Measurements from ENCODE around the gene TKTL1.

Gene TKTL1

DNA sequence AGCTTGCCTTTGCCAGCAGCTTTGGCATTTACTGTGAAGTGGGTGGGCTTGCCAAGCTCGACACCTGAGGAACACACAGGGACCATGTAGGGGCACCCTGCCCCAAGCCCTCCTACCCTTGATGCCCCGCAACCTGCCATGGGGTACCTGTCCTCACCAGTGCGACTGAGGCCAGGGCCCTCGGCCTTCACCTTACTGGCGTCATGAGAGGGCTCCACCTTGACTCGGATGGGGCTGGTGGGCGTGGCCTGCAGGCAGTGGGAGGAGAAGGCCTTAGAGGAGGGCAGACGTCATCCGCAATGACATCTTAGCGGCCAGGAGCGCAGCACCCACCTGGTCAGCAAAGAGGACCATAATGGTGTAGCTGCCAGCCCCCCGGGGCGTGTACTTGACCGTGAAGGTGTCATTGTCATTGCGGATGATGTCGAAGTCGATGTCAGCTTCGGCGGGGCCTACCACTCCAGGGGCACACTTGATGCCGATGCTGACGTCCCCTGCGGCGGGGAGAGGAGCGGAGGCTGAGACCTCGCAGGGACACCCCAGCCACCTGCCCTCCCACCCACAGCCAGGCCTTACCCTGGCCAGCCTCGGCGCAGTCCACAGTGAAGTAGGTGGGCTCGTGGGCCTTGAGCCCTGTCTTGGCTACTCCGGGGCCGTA is 66.6 kb downstream of the TKTL1 start:
- DNase-seq (ENCODE audit: low read depth, low spot score), result no peak

DNA sequence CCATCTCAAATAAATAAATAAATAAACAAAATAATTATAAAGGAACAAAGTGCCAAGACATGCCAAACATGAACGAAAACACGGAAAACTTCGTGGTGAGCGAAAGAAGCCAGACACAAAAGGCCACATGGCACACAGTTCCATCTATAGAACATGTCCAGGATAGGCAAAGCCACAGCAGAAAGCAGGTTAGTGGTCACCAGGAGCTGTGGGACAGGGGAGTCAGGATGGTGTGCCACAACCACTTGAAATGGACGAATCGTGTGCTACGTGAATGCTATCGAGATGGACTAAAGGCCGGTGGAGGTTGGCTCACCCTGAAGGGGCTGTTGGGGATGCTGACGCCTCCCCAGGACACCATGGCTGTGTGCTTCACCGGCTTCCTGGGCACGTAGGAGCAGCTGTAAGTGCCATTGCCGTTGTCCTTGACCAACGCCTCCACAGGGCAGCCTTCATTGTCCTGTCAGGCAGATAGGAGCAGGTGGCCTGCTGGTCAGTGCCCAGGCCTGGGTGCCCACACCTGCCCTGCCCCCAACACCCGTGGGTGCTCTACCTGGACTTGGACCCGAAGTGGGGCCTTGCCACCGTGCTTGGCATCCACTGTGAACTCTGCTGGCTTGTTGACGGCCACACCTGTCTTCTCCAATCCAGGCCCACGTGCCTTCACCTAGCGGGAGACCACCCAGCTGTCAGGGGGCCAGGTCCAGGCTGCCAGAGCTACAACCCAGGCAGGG is 68.3 kb downstream of the TKTL1 start:
- DNase-seq (ENCODE audit: low read depth, low spot score), result no peak

DNA sequence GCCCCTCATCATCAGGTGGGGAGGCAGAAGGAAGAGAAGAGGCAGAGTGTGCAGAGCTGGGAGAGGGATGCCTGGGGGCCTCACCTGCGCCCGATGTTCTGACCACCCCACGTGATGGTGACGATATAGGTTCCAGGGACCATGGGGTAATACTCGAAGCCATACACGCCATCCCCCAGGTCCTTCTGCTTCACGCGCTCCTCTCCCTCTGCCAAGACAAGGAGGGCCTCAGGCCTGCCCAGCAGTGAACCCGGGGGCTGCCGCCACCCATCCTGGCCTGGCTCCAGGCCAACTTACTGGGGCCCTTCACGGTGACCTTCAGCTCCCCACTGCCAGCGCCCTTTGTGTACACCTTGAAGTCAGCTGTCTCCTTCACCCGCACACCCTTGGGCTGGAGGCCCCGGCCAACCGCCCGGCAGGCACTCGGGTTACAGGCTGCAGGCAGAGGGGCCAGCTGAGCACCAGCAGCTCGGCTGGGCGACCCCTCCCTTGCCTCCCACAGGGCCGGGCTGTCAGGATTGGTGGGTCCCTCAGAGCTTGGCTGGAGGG is 69.5 kb downstream of the TKTL1 start:
- no peak for DNase-seq (ENCODE audit: low read depth, low spot score)

DNA sequence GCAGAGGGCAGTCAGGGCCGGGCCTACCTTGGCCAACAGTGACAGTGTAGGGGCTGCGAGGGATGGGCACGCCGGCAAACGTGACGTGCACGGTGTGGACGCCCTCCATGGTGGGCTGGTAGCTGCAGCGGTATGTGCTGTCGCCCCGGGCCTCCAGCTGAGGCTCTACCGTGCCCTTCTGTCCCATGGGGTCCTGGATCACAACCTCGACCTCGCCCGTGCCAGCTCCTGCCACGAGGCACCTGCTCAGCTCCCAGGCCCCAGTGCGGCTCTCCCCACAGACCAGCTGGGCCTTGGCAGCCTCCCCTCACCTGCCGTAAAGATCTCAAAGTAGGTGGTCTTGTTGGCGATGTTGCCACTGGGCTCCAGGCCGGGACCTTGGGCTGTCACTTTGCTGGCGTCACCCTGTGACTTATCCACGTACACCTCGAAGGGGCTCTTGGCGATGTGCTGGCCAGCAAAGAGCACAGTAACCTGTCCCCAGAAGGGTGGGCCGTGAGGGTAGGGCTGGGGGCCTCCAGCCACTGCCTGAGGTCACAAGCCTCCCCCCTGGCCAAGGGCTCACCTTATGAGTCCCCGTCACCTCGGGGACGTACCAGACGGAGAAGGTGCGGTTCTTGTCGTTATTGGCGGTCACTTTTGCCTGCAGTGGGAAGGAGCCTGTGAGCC is 70.5 kb downstream of the TKTL1 start:
- no peak for DNase-seq (ENCODE audit: low read depth, low spot score)

DNA sequence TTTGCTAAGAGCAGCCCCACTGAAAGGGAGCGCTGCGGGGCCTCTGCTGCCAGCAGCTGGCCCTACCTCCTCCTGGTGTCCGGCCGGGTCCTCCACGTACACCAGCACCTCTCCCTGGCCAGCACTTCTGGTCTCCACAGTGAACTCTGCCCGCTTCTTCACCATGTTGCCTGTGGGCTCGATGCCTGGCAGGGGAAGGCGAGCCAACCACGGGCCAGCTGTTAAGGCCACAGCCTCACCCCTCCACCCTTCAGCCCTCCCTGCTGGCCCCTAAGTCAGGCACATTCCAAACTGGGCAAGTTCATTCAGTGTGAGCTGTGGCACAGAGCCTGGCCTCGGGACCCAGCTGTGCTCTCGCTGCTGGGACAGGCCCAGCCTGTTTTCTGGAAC is 71.1 kb downstream of the TKTL1 start:
- DNase-seq (ENCODE audit: low read depth, low spot score), result no peak

DNA sequence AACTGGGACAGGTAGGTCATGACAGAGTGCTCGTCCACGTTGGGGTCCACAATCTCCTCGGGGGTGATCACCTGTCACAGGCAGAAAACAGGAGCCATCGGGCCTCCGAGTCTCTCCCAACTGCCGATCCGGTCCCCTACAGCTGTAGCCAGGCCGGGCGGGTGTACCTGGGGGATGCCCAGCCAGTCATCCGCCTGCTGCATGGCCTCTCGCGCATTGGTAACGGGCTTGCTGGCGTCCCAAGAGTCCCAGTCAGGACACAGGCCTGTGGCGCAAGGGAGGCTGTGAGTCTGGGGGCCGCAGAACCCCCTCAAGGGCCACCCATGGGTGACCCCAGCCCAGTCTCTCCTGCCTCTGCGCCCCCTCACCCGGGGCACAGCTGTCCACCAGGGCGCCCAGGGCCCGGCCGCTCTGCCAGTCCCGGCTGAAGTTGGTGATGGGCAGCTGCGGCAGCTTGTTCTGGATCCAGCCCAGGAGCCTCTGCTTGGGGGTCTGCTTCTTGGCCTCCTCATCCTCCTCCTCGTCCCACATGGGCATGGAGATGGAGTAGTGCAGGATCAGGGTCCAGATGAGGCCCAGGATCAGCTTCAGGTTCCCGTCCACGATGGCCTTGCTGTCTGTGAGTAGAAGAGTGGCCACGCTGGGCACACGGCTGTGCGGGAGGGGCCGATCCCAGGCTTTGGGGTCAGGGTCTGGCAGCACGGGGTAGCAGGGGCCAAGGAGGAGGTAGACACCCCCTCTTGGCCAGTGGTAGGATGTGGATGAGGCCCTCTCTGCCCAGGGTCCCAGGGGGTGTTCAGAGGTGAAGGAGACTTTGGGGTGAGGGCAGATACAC is 72.1 kb downstream of the TKTL1 start:
- no peak for DNase-seq (ENCODE audit: low read depth, low spot score)

DNA sequence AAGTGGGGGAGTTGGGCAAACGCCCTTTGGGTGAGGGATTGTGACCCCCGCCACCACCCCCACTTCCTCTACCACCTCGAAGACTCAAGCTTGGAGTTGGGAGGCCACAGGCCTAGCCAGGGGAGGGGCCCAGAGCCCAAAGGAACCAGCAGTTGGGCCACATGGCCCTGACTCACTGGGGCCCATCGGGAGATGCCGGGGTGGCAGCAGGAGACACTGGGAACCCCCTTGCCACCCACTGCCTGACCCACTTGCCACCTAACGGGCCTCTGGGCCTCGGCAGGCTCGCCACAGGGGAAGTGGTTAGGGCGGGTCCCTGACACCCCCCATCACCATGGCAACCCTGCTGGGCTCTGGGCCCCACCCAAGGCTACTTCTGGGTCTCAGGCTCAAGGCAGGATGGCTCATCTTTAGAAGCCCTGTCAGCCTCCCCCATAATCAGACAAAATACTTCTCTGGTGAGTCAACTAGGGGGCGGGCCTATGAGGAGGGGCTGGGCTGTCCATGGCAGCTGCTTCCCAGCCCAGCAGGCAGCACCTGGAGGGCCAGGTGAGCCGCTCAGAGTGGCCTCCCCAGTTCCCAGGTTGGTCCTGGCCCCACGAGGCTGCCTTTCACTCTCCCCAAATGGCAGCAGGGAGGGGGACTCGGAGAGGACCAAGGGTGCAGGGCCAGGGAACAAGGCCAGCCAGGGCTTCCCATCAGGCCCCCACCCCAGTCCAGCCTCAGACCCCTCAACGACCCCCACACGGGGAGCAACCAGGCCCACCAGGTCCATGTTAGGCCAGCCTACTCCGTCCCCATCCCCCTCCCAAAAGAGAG is 73.2 kb downstream of the TKTL1 start:
- DNase-seq (ENCODE audit: low read depth, low spot score), result no peak

DNA sequence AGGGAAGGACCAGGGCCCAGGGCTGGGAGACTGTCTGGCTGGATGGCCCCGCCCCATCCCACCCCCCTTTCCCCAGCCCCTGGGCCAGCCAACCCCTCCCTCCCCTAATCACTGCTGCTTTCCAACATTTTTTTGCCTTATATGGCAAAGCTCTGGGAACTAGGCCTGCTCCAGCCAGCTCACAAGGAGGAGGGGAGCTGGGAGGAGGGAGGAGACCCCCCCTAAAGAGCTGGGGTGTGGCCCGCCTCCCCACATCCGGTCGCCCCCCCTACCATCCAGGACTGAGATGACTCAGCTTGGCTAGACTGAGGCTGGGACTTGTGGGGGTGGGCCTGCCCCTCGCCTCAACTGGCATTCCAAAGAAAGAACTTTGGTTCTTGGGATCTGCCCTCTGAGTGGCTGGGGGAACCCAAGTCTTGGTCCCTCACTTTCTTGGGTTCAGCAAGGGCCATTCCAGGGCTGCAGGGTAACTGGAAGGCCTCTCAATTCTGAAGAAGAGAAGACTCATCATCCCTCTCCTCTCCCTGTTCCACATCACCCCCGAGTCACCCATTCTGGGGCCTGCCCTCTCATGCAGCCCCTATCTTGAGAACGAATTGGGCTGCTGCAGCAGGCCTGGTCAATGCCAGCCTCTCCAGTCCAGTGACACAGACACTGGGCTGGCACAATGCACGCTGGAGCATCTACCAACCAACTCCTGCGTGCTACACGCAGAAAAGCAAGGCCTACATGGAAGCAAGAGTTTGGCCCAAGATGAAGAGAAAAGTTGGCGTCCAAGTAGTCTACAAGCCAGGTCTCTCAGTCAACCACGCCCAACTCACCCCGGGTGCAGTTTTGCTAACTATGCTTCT is 74.1 kb downstream of the TKTL1 start:
- DNase-seq (ENCODE audit: low read depth, low spot score), result peak; percentile 67

DNA sequence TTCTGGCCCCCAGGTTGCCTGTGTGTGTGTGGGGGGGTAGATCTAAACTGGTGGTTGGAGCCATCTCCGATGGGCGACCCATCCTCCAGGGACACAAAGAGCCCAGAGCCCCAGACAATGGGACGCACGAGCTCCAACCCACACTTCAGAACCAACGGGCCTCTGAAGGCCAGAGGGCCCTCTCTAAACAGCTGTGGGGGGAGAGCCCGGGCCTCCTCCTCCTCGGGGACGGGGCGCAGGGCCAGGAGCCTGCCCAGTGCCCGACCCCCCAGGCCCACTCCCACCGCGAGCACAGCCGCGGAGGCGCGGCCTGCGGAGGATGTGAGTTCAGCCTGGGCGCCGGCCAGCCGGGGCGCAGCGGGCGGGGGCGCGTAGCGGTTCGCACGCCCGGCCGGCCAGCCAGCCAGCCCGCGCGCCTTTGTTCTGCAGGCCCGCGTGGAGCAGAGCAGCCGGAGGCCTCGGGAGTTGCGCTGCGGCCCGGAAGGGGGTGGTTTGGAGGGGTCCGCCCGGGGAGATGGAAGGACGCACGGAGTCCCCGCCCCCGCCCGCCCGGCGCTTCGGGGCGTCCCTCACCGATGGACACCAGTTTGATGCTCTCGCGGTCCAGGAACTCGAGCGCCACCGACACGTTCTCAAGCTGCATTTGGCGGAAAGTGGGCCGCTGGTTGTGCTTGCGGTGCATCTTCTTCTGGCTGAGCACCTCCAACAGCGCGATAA is 74.9 kb downstream of the TKTL1 start:
- DNase-seq (ENCODE audit: low read depth, low spot score), result no peak

DNA sequence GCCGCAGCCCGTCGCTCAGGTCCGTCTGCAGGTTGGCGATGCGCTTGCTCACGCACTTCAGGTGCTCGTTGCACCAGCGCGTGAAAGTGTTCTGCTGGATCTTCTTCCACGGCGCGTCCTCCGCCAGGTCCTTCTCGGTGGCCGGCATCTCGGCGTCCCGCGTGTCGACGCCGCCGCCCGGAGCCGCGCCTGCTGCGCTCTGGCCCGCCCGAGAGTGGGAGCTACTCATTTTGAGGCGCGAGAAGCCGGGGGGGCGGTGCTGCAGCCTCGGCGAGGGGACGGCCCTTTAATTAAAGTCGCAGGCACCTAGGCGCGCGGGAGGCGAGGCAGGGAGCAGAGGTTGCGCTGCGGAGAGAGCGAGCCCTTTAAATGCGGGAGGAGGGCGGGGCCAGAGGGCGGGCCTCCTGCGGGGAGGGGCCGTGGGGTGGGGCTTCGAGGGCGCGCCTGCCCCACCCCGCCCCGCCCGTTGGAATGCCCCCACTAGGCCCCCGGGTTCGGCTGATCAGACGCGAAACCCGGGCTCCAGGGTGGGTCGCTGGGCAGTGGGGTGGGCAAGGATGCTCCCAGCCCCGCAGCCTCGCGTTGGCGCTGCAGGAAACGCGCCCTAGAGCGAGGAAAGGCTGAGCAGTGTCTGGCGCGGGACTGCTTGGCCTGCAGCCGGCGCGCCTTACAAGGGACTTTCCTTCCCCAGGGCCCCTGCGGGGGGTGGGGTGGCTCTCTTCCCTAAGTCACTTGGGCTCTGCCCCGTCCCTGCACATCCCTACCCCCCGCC is 75.6 kb downstream of the TKTL1 start:
- DNase-seq (ENCODE audit: low read depth, low spot score), result no peak

DNA sequence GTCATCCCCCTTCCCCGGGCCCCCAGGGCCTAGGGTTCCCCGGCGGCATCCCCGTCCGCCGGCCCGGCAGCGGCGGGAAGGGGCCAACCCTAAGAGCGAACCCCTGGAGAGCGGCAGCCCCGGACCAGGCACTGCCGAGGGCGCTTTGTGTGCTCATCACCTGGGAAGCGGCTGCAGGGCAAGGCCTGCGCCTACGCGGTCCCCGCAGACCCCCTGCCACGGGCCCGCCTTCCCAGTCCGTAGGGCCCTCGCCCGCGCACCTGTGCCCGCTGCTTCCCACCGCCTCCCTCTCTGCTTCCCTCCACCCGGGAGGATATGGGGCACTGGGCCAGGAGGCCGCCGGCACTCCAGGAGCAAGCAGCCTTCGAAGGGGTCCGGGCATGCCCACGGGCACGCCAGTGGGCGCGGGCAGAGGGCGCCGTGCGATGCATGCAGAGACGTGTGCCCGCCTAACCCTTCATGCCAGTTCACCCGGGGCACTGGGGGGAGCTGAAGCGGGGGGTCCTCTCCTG is 76.2 kb downstream of the TKTL1 start:
- no peak for DNase-seq (ENCODE audit: low read depth, low spot score)

DNA sequence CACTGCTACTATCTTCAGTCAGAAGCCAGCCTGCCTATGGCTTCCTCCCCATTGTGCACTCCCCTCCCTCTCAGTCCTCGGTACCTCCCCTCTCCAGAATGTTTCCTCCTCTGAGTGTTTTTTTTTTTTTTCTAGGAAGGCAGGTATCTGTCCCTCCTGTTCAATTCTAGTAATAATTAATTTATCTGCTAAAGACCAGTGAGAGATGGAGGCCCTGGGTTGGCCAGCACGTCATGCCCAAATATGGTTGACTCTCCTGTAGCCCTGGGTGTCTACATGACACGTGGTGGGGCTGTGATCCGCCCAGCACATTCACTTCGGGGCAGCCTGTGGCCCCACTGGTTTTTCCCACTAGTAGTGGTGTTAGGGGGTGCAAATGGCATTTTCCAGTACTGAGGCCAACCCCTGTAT is 77.0 kb downstream of the TKTL1 start:
- DNase-seq (ENCODE audit: low read depth, low spot score), result no peak

DNA sequence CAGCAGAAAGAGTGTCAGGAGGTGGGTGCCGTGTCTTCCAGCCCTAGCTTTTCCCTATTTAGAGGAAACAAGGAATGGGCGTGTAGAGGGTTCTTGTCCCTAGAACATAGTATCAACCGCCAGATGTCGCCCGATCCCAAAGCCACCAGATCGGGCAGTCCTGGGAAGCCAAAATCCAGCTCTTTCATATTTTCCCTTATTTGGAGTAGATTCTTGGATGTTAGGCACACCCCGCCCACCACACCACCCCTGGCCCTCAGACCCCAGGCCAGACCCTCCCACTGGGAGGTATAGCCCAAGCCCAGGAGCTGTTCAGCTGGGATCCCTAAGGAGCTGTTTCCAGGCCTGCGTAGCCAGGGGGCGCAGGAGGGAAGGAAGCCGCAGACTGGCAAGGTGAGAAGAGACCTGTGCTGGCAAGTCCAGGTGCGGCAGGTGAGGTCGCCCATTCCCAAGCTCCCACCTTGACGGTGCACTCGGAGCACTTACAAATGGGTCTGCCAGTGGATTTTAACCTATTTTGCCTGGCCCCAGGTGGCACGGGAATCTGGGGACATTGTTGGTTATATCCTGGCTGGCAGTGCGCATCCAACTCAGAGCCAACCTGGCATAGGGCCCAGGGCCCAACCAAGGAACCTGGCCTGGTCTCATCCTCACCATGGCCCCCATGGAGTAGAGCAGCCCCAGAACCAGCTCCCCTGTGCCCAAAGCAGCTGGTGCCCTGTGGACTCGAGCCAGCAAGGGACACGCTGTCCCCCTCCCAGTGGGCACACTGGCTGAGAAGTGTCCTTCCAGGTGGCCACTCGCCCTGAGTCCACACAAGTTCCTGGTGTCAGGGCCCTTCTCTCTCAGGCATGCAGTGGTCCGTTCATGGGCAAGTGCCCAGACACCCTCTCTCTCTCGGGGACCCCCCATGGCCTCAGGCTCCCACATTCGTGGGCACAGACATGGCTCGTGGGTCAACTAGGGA is 78.0 kb downstream of the TKTL1 start:
- DNase-seq (ENCODE audit: low read depth, low spot score), result no peak

DNA sequence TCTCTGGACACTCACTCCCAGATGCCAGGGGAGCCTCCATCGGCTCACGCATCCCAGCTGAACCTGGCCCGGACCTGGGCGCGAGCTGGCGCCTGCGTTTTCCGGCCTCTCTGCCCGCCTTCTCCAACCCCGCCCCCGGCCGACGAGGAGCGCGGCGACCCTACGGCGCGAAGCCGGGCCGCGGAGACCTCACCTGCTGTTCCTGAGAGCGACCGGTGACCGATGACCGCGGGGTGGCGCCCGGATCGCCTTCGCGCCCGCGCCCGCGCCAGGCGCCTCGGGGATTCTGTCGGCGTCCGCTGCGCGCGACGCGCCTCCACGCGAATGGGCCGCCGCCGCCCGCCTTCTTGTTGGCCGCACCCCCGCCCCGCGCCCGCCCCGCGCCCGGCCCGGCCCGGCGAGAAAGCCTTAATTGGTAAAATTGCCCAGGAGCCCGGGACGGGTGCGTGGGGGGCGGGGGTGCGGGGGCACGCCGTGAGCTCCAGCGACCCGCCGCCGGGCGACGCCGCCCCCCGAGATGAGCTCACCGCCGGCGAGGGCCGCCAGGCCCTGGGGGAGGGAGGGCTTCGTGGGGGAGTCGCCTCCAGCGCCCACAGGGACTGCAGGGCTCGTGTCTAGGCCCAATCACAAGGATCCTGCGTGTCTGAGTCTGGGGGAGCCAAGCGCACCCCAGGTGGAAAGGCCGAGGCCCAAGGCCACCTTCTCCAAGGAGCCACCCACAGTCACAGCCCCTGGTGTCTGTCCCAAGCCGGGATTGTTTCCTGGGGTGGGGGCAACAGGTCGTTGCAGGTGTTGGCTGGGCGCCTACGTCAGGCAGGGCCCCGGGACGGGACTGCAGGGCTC is 78.9 kb downstream of the TKTL1 start, which contains the start of gene FLNA:
TSS of gene FLNA (minus strand) at position 322 of the 843 bp plus-strand sequence. CDS start 3,389 bp downstream, outside the sequence.
- no peak for DNase-seq (ENCODE audit: low read depth, low spot score)

DNA sequence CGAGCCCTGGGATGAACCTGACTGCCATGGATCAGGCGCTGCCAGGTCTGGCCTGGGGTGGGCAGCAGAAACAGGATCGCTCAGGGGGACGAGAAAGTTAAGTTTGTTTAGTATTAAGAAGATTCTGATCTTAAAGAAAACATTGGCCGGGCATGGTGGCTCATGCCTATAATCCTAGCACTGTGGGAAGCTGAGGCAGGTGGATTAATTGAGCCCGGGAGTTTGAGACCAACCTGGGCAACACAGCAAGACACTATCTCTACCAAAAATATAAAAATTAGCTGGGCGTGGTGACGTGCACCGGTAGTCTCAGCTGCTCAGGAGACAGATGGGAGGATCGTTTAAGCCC is 79.5 kb downstream of the TKTL1 start:
- DNase-seq (ENCODE audit: low read depth, low spot score), result no peak

DNA sequence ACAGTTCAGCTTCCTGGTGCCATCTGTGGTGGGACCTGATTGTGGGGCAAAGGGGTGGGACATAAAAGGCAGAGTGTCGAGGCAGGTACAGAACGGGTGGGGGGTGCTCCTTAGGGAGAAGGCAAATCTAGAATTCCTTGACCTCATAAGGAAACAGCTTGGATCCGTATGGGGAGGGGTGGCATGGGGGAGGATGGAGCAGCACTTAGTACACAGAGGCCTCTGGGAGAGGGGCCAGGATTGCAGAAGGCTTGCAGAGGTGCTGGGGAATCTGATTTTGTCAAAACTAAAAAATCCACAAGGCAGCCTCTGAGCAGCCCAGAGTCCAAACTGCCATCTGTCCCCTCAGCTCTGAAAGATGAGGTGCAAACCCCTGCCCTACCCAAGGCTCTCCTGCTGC is 81.2 kb downstream of the TKTL1 start:
- no peak for DNase-seq (ENCODE audit: low read depth, low spot score)

Measured in iPS DF 19.7 (cell line).